Measurements from ENCODE around the gene ADCK2.
"Not testable (repeated sequence)": the region's sequence is repeated elsewhere in the genome, so short reads cannot be mapped to it uniquely, and the experiment has no call there.

ADCK2 gene

DNA sequence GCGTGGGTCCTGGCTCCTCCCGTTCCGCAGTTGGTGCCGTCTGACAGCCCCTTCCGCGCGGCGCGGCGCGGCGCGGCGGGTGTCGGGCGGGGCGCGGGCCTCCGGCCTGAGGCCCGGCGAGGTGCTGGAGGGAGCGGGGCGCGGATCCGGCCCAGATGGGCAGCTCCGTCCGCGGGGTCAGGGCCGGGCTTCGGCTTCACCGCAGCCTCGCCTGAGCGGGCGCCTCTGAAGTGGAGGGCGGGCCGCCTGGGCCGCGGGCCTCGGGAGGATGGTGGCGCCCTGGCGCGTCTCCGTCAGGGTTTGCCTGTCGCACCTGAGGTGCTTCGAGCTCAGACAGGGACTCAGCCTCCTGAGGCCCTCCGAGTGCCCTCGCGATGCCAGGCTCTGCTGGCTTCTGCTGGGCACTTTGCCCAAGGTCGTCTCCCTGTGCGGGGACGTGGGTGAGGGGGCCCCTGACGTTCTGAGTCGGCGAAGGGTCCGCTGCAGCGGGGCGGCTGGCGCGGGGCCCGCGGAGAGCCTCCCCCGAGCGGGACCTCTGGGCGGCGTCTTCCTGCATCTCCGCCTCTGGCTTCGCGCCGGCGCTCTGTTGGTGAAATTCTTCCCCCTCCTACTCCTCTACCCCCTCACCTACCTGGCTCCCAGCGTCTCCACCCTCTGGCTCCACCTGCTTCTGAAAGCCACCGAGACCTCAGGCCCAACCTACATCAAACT lies 473 bp downstream of the ADCK2 start:
- peak; percentile 70 for DNase-seq (ENCODE audit: low spot score)

DNA sequence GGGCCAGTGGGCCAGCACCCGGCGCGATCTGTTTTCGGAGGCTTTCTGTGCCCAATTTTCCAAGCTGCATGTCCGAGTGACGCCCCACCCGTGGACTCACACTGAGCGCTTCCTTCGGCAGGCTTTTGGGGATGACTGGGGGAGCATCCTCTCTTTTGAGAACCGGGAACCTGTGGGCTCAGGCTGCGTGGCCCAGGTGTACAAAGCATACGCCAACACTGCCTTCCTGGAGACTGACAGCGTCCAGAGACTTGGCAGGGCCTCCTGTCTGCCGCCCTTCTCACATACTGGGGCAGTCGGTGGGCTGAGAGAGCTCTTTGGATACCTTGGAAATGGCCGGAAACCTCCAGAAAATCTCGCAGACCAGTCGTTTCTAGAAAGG lies 1.0 kb downstream of the ADCK2 start:
- DNase-seq (ENCODE audit: low spot score): no peak

DNA sequence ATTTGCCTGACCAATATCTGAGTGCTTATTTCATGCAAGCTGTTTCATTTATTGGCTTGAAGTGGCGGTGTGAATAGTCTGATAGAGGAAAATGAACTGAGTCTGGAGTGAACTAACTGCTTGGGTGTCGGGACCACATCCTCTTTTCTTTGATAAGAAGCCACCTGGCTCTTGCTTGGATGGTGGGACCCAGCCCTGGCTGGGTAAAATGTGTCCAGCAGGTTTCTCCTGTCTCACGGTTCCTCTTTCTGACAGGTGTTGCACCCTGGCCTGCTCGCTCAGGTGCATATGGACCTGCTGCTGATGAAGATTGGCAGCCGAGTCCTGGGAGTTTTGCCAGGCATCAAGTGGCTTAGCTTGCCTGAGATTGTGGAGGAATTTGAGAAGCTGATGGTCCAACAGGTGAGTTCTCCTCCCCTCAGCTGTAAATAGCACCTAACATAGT lies 1.6 kb downstream of the ADCK2 start:
- DNase-seq (ENCODE audit: low spot score): peak; percentile 81

DNA sequence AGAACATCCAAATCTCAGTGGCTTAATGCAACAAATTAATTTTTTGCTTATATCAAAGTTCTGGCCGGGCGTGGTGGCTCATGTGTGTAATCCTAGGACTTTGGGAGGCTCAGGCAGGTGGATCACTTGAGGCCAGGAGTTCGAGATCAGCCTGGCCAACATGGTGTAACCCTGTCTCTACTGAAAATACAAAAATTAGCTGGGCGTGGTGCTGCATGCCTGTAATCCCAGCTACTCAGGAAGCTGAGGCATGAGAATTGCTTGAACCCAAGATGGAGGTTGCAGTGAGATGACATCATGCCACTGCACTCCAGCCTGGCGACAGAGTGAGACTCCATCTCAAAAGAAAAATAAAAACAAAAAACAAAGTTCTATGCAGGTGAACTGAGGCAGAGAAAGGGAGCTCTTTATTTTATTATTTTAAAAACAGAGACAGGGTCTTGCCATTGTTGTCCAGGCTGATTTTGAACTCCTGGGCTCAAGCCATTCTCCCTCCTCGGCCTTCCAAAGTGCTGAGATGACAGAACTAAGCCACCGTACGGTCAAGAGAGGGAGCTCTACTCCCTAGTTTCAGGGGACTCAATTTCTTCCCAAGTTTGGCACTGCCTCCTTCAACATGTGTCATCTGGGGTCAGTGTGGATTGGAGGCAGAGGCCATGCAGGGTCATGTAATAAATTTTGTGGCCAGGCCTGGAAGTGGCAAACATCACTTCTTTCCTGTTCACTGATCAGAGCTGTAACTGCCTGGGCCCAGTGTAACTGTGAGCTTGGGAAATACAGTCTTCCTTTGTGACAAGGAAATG lies 2.4 kb downstream of the ADCK2 start:
- peak; percentile 60 for DNase-seq (ENCODE audit: low spot score)

DNA sequence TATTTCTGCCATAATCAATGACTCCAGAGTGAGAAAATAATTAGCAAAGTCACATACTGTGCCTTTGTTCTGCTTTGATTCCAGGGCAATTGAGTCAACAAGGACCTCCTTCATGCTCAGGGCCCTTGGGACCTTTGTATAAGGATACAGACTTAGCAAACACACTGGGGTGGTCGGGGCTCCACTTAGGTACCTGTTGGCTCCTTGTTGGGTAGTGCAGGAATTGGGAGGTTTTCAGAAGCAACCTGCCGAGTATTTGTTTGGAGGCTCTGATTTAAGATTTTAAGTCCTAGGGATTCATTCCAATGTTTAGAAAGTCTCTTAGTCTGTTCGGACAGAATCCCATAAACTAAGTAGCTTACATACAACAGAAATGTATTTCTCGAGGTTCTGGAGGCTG lies 3.0 kb downstream of the ADCK2 start:
- no peak for DNase-seq (ENCODE audit: low spot score)

DNA sequence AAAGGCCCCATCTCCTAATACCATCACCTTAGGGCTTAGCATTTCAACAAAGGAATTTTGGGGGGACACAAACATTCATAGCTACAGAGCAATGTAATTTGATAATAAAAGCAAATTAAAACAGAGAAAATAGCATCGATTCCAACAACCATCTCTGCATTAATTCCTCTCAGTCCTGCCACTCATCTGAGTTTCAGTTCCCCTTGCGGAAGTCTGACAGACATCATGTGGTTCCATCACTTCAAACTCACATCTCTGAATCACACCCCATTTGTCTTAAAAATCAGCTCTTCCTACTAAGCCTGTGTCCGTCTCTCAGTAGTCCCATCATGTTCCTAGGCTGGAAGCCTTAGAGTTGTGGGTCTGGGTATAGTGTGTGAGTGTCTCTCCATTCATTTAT lies 3.6 kb downstream of the ADCK2 start:
- peak; percentile 90 for DNase-seq (ENCODE audit: low spot score)

DNA sequence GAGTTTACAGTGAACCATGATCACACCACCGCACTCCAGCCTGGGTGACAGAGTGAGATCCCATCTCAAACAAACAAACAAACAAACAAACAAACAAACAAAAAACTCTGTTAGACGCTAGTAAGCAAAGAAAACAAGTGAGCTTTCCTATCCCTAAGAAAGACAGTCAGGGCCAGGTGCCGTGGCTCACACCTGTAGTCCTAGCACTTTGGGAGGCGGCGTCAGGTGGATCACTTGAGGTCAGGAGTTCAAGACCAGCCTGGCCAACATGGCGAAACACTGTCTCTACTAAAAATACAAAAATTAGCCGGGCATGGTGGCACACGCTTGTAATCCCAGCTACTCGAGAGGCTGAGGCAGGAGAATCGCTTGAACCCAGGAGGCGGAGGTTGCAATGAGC lies 4.2 kb downstream of the ADCK2 start:
- DNase-seq (ENCODE audit: low spot score): not testable (repeated sequence)

DNA sequence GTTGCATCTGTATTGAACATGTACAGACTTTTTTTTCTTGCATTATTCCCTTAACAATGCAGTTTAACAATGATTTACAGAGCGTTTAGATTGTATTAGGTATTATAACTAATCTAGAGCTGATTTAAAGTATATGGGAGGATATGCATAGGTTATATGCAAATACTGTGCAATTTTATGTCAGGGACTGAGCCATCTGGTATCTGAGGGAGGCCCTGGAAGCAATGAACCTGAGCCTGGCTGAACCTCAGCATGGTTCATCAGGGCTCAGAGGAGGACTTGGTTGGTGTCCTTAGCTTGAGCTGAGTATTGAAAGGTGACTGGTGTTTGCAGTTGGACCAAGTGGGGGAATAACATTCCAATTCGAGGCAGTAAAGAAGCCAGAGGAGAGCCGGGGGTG lies 4.8 kb downstream of the ADCK2 start:
- DNase-seq (ENCODE audit: low spot score): peak; percentile 53

DNA sequence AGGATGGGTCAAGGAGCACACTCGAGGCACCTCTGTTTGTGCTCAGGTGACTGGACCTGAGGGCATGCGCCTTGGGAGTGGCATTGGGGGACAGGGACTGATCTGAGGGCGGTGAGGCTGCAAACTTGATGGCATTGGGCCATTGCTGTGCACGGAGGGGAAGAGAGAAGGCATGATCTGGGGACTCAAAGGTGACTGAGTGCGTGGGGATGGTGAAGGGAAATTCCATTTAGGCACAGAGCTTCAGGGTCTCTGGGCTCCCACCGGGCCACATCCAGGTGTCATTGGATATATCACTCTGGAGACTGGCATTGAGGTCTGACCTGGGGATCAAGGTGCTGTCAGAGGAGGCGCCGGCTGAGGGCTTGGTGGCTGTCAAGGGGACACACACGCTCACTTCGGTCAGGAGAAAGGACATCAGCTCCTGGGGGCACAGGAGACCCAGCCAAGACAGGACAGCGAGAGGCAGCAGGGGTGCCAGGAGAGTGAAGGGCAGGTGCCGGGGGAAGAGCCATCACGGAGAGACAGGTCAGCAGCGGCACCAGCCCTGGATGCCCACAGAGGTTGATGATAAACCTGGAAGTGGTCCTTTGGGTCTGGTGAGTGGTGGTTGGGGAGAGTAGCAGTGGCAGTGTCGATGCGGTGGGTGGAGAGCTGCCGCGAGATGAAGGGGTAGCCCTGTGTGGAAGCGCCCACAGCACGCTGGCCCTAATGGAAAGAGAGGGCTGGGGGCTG lies 5.5 kb downstream of the ADCK2 start:
- DNase-seq (ENCODE audit: low spot score): no peak

DNA sequence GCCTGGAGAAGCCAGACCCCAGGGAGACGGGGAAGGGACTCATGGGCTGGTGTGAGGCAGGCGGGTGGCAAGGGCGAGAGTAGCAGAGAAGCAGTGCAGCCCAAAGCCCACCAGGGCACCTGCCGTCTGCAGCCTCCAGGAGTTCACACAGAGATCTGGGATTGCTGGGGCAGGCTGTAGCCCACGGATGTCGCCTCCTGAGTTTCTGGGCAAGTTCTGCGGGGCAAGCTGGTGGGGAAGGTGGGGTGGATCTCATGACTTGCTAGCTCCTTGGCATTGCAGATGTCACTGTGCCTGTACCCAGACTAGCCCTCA lies 6.0 kb downstream of the ADCK2 start:
- DNase-seq (ENCODE audit: low spot score): no peak

DNA sequence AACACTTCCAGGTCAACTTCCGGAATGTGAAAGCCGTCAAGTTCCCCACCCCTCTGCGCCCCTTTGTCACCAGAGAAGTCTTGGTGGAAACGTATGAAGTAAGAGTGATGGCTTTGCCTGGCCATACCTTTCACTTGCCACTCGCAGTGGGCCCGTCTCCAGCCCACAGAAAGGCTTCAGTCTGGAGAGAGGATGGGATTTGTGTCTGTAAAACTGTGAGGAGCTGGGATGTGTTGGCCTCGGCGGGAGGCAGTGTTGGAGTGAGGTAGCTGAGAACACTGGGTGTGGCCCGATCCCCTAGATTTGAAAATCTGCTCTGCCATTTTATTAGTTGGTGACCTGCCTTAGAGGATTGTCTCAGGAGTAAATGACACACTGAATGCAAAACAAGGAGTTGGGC lies 6.4 kb downstream of the ADCK2 start:
- DNase-seq (ENCODE audit: low spot score): no peak

DNA sequence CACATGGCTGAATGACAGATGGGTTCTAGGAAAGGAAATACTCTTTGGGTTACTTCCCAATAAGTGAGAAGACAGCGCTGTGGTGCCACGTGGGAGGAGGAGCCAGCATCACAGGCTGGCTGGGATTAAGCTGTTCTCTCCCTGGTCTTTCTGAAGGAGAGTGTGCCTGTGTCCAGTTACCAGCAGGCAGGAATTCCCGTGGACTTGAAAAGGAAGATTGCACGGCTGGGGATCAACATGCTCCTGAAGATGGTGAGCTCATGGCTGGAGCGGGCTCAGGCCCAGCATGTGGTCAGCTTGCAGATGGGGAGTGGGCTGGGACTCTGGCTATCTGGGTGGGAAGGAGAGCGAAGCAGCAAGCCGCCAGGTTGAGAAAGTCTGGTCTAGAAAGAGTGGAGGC lies 8.1 kb downstream of the ADCK2 start:
- DNase-seq (ENCODE audit: low spot score): no peak

DNA sequence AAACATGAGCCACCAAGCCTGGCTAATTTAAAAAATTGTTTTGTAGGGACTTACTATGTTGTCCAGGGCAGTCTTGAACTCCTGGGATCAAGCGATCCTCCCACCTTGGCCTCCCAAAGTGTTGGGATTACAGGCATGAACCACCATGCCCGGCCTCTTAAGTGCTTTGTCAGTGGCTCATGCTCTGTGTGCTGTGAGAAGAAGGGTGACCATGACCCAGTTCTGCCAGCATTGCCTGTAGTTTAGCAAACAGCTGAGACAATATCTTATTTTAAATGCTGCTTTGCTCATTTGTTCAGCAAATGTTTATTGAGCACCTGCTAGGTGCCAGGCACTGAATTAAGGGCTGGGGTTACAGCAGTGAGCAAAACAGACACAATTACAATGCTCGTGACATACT lies 9.0 kb downstream of the ADCK2 start:
- DNase-seq (ENCODE audit: low spot score): no peak

DNA sequence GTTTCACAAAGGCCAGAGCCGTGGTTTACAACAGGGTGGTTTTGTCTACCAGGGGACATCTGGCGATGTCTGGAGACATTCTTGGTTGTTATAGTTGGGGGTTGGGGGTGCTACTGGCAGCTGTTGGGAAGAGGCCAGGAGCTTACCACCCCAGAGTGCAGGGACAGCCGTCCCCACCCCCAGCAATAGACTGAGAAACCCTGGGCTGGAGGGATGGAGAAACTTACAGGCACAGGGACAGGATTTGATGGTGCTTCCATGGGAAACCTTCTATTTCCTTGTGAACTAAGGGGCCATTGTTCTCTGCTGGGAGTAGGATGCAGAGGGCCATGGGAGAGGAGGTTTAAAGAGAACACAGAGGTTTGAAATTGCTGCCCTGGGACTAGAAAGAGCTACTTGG lies 10.9 kb downstream of the ADCK2 start:
- DNase-seq (ENCODE audit: low spot score): no peak

DNA sequence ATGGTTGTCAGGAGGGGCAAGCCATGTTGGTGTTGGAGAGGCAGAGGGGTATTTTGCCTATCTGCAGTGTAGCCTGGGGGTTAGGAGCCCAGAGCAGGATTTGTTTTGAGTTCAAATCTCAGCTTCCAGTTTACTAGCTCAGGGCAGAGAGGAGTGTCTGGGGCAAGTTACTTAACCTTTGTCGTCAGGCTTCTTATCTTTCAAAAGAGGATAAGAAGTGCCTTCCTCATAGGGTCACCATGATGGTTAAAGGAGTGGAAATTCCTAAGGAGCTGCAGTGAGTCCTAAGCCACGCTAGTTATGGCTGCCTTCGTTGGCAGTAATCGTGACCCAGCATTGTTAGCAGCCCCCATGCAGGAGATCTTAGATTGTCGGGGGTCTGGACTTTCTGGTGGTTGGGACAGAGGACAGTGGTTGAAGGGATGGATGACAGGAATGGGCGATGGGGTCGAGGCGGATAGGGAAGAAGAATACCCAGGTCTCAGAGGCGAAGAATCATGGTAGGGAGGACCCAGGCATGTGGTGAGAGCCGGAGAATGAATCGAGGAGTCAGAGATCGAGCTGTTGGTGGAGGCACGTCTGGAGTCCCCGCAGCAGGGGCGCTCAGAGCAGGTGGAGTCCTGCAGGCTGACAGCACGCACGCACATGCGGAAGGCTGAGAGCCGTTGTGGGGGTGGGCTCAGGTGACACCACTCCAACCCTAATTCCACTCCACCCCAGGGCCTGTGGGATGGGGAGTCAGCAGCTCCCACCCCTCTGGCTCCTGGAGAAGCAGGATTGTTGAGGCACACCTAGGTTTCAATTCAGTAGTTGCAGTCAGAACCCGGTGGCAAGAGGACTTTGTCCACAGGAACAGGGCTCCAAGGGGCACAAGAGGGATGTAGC lies 11.6 kb downstream of the ADCK2 start:
- no peak for DNase-seq (ENCODE audit: low spot score)

DNA sequence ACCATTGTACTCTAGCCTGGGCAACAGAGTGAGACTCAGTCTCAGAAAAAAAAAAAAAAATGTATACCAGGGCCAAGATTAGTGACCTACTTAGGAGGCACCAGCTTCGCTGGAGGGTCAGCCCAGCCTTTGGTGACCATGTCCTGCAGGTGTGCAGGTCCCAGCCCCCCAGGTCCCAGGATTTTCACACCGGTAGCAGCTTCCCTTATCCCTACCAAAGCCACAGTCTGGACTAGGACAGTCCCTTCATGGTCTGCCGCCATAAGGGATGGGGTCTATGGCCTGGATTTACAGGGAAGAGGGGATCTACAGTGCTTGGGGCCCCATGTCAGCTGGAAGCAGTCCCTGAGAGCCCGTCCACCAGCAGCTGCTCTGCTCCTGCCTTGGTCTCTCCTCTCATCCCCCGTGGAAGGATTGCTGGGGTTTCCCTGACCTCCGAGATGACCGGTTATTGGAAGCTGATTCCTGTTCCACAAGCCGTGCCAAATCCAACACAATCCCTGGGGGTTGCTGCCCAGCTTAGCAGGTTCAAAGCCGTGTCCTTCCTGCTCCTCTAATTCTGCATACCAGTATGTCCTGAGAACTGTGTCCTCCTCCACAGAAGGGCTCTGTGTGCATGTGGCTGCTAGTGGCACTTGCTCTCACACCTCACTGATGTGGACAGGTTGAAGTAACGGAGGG lies 12.8 kb downstream of the ADCK2 start:
- DNase-seq (ENCODE audit: low spot score): no peak

DNA sequence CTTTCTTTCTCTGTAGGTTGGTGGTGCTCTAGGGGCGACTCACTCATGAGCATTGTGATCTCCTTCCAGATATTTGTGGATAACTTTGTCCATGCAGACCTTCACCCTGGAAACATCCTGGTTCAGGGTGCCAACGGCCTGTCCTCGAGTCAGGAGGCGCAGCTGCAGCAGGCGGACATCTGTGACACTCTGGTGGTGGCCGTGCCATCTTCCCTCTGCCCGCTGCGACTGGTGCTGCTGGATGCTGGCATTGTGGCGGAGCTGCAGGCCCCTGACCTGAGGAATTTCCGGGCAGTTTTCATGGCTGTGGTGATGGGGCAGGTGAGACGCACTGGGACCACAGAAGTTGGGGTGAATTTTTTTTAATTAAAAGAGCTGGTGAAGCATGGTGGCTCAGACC lies 14.2 kb downstream of the ADCK2 start:
- no peak for DNase-seq (ENCODE audit: low spot score)

DNA sequence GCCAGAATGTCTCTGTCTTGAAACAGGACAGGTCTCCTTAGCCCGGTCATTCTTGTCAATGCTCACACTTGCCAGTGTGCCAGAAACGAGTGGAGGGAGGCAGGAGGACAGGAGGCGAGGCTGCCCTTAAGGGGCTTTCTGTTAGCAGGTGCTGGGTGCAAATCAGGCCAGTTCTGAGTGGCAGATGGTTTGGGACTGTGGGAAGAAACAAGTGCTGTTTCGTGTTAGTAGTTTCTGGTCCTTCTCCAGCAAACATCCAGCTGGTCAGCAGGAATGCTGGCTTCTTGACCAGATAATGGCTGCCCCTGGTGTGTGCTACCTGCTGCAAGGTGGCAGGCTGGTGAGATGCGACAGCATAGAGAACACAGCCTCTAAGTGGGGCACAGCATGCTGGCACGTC lies 15.6 kb downstream of the ADCK2 start:
- DNase-seq (ENCODE audit: low spot score): no peak

DNA sequence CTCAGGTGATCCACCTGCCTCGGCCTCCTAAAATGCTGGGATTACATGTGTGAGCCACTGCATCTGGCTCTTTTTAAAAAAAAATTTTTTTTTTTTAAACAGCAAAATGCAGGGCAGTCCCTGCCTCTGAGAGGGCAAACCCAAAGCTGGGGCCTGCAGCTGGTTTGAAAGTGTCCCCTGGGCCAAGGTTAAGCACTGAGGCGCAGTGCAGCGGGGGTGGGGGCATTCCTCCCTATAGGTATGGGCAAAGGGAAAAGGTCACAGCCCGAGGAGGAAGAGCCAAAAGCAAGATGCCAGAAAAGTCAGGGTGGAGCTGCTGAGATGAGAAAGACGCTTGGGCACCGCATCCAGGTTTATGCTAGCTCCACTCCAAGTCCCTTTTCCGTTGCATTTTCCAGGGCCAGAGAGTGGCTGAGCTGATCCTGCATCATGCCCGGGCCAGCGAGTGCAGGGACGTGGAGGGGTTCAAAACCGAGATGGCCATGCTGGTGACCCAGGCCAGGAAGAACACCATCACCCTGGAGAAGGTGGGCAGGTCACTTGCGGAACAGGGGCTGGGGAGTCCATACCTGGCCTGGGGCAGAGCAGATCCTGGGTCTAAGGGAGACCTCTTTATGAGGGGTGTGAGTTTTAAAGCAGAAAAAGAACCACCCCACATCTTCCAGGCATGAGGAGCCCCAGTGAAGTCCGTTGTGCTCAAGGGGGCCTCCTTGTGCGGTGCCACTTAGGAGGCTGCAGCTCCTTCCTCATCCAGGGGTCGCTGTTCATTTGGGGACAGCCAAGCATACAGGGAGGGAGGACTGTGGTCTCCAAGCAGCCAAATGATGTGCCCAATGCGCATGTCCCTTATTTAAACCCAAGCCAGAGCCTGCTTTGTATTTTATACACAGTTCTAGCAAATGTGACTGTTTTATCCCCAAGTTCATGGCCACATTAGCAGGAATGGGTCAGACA lies 16.7 kb downstream of the ADCK2 start:
- DNase-seq (ENCODE audit: low spot score): no peak

DNA sequence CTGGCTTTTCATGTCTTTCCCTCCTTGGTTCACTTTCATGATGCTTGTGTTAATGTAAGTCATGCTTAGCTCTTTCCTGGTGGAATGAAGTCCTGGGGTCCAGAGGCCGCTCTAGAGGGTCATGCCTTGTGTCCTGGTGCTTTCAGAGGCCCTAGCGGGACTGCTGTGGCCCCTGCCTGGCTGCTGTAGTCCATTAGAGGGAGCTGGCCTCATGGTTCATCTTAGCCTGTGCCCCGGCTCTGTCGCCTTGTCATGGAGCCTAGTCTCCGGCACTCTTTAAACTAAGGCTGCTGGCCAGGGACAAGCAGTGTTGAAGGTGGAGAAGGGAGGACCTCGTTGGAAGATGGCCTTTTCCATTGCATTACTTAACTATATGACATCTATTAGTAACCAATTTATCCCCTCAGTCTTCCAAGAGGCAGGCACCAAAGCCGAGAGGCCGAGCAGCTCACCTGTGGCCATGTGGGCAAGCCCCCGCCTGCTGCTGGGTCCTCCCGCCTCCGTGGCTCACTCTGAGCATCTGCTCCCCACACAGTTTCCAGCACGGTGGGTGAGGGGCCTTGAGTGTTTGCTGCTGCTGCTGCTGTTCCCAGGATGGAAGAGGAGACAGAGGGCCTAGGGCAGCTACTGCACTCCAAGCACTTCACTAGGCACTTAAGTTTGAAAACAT lies 18.8 kb downstream of the ADCK2 start:
- DNase-seq (ENCODE audit: low spot score): no peak

All from NAMALWA (cell line).